Hepatocyte (in vitro differentiated cells): Measurements from ENCODE around the gene GASK1A.

Experiments
- CTCF ChIP-seq: fragments of 200-600 bp; sonication (generic); IDR thresholded peaks from 2 replicates; pipeline ENCODE4 v1.5.1; 2016; ENCODE audit warnings: antibody characterized with exemption, mild to moderate bottlenecking; ENCODE audit not compliant: poor library complexity
- EZH2 ChIP-seq: fragments of 200-600 bp; sonication (generic); IDR thresholded peaks from 2 replicates; pipeline ENCODE4 v1.6.1; 2016; ENCODE audit warnings: antibody characterized with exemption, mild to moderate bottlenecking, borderline replicate concordance

- TF ChIP-seq CTCF (no peak), EZH2 (no peak)
These were observed 76.3 kb downstream of the GASK1A start for GRCh38 chr3:43055393-43055792.
